Daoy (cell line): Measurements from ENCODE around the gene CRIP1. TPM values are rescaled to one million over a fixed set of nuclear protein-coding genes. Genes with fewer than 3 reads are reported as not detected.

Source experiments
- DNase-seq: peaks from one replicate; pipeline ENCODE4 v3.0.0-alpha.2; 2015; ENCODE audit warnings: low read depth
- total RNA-seq: library from RNA; depleted of rRNA; stranded (reverse); fragments of >200 nt; shearing (Covaris generic); gene quantifications from 2 replicates; pipeline ENCODE4 v1.2.3, GENCODE V29; 2014; rRNA removed

The CRIP1 gene
- total RNA-seq, 1 experiment from 2014 or later = 15.0 TPM

DNA sequence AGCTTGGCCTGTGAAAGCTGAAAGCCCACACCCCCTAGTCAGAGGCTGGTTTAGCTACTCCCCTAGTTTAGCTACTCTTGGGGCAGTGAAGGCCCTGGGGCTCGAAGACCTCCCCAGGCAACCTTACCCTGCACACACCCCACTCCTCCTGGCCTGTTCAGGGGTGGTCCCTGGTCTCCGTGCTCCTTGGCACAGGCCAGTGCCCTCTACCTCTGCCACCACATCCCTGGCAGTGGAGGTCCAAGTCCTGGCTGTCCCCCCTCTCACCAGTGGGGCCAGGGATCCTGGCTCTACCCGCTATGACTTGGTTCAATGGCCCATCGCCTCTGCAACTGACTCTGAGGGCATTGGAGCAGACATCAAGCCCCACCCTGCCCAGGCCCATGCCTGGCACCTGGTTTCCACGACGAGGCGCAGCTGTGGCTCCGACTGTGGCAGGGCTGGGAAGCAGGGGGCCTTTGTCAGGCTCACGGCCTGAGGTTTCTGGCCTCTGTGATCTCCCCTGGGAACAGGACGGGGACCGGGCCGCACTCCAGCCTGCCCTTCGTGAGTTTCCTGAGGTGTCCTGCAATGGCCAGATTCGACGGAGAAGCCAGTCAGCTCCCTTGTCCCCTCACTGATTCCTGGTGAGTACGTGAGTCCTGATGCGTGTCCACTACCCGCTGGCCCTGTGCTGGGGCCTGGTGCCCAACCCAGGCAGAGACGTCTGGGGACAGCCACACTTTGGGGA, 45.4 kb downstream of the CRIP1 start:
- DNase-seq = no peak

DNA sequence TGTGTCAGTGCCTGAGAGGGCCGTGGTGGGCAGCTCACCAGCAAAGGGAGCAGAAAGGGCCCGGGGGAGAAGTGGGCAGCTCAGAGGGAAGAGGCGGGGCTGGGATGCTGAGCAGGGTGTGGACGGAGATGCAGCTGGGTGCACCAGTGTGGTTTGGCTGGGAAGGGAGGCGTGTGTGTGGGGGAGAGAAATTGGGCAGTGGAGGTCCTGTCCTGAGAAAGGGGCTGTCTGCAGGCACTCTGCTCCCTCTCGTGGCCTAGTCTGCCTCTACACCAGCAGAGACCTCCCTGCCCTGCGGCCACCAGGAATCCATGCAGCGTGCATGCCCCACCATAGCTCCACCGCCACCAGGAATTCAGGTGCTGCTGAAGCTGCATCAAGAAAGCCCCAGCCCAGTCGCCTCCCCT, 46.1 kb downstream of the CRIP1 start:
- peak; percentile 61 for DNase-seq

DNA sequence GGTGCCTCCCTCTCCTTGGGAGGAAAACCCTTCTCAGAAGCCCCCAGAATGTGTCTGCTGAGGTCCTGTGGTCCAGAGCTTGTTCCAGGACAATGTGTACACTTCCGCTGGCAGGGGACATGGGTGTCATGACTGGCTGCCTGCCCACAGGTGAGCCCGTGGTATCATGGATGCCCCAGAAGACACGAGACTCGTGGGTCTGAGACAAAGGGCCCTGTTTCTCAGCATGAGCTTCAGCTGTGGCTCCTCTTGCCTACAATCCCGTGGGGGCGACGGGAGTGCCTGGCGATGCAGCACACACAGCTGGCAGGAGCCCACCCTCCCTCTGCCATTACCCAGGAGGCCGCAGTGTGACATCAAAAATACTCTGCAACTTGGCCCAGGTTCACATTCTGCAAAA, 46.7 kb downstream of the CRIP1 start:
- no peak for DNase-seq

DNA sequence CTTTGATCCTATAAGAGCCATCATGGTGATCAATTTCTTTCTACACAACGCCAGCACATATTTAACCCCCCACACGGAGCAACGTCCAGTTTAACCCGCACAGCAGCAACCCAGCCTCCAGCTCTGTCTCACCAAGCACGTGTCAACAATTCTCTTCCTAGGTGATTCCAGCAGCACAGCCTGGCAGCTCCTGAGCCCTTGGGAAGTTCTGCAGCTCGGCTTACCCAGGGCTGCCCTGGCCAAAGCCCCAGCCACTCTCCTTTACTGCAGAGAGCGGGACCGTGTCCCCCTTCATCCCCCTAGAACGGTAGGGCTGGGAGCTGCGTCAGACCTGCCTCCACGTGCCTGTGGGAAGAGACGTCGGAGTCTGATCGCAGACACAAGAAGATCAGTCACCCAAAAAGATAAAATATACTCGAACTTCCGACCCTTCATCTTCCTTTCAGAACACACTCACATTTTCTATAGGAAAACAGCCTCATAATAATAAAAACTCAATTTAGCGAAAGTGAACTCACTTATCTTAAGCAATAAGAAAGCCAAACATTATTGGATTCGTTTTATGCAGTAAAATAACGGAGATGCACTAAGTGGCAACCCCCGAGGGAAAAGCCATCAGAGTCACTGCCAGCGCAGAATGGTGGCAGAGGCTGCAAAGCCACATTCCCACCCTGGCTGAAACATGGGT, 47.3 kb downstream of the CRIP1 start:
- no peak for DNase-seq

DNA sequence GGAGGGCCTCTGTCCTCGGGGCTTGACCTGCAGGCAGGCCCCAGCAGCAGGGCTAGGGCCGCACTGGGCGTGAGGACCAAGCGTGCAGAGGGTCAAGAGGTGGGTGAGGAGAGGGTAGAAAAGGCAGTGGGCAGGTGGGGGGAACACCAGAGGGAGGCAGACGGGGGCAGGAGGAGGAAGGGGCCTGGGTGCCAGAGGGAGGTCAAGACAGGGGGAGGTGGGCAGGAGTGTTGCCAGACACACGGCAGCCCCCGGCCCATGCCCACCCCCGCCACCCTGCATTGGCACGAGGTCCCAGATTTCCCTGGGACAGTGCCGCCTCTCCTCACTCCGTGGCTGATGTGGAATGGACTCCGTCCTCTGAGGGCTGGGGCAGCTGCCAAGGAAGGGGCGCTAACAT, 47.9 kb downstream of the CRIP1 start:
- DNase-seq = no peak

DNA sequence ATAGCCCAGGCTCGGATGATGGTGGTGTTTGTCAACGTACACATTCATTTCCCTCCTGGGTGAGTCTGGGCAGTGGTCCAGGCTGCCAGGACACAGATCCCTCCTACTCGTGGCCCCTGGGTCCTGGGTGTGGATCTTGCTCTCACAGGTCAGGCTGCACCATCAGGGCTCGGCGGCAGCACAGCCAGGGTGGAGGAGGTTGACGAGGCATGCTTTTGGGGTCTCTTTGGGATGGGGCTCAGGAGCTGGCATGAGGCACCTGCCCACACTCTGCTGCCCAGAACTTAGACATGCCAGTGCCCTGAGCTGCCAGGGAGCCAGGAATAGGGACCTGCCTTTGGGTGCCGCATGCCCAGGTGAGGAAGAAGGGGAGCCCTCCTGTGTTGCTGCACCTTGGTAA, 49.4 kb downstream of the CRIP1 start:
- no peak for DNase-seq

DNA sequence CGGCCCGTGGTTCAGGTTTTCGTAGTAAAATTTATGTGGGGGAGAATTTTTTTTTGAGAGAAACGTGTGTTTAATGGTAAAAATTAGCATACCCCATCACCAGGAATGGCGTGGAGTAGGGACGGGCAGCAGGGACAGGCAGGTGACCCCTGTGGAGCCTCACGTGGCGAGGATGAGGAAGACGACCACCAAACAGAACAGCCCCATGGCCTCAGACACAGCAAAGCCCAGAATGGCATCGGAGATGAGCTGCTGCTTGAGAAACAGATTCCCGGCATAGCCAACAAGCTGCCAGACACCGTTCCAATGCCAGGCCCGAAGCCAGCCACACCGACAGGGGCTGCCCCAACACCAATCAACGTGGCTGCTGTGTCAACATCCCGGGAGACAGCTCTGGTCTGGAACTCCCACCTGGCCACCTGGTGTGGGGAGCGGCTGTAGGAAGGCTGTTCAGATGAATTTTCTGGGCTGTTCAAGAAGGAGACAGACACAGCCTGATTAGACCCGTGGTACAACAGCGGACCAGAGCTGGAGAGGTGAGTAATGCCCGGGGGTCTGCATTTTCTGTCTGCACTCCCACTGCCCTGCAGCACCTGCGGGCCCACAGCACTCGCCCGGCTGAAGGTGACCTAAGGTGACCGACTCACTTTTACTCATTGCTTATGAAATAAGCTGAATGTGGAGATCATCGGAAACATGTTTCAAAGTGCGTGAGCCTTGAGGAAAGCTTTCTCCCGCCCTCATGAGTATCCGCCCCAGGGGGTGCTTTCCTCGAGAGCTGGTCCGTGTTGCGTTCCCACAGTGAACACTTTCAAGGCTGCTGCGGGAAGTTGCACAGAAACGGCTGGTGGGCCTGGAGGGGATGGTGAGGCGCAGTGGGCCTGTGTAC, 50.2 kb downstream of the CRIP1 start:
- DNase-seq = no peak

DNA sequence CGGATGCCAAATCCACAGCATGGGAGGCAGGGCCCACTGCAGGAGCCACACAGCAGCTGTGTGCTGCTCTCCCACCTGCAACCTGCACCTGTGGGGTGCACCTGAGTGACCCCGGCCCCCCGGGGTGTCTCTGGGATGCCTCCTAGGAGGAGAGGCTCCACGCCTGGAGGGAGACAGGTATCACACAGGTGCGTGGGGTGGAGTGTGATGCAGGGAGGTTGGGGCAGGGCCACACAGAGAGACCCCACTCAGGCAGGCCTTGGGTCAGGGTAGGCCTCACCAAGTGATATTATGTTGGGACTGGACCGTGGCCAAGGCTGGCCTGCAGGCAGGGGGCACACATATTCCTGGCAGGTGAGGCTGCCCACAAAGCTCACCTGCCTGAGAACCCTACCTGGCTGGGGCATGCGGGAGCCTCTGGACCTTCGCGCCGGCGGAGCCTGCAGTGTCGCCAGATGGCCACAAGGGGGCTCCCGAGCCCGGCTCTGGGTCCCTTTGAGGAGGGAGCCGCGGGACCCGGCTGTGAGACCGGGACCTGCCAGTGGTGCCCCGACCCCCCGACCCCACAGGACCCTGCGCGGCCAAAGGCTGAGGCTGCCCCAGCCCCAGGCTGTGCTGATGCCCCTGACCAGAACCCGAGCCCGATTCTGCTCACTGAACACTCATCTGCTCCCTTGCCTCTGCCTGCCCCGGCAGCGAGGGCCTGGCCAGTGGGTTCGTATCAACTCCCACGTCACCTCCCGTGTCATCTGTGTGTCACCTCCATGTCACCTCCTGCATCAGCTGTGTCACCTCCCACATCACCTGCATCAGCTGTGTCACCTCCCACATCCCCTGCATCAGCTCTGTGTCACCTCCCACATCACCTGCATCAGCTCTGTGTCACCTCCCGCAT, 51.1 kb downstream of the CRIP1 start:
- peak; percentile 52 for DNase-seq

Other genes starting within 250 kb of the CRIP1 start
- 43.3 and 51.3 TPM in 2 replicates for gene BTBD6, start 238.4 kb upstream of the CRIP1 start, total RNA-seq
- 39.9 and 41.7 TPM in 2 replicates for gene BRF1, start 185.9 kb upstream of the CRIP1 start, total RNA-seq
- gene PACS2, start 172.1 kb upstream of the CRIP1 start, total RNA-seq = 11.6 and 28.2 TPM in 2 replicates
- gene TEX22, start 88.3 kb upstream of the CRIP1 start, total RNA-seq = 0.29 and 1.3 TPM in 2 replicates
- gene MTA1, start 67.1 kb upstream of the CRIP1 start, total RNA-seq = 37.9 and 49.1 TPM in 2 replicates
- 88.8 and 94.1 TPM in 2 replicates for gene CRIP2, start 12.1 kb upstream of the CRIP1 start, total RNA-seq
- gene TEDC1, start 4.4 kb downstream of the CRIP1 start, total RNA-seq = 61.9 and 73.5 TPM in 2 replicates
- gene TMEM121, start 39.7 kb downstream of the CRIP1 start, total RNA-seq = 8.4 and 8.7 TPM in 2 replicates